Fibroblast of lung (primary cell): ENCODE measurements around the gene CD160. TPM values are rescaled to one million over a fixed set of nuclear protein-coding genes. Genes with fewer than 3 reads are reported as not detected.

Experiments
- DNase-seq, 2 donors: peaks; one replicate each; pipeline versions ENCODE4 v3.0.0 to v3.0.0-alpha.2; 2010; ENCODE audit warnings: low read depth in 2 of 2
- H2AFZ ChIP-seq: 2 replicates; pipeline ENCODE4 v1.5.1; 2012; ENCODE audit warnings: low read length, control low read depth, inconsistent platforms
- H3K27ac ChIP-seq: 2 replicates; pipeline ENCODE4 v1.5.1; 2011; ENCODE audit warnings: low read length, control low read depth; ENCODE audit not compliant: insufficient read depth
- H3K27me3 ChIP-seq: 2 replicates; pipeline ENCODE4 v1.5.1; 2011; ENCODE audit warnings: mild to moderate bottlenecking, low read length; ENCODE audit not compliant: control insufficient read depth, insufficient read depth
- H3K36me3 ChIP-seq: 2 replicates; pipeline ENCODE4 v1.5.1; 2011; ENCODE audit warnings: low read length; ENCODE audit not compliant: control insufficient read depth, insufficient read depth
- H3K4me1 ChIP-seq: 2 replicates; pipeline ENCODE4 v1.5.1; 2011; ENCODE audit warnings: low read length; ENCODE audit not compliant: control insufficient read depth, insufficient read depth; ENCODE audit errors: extremely low read depth
- H3K4me2 ChIP-seq: 2 replicates; pipeline ENCODE4 v1.5.1; 2011; ENCODE audit warnings: low read length, control low read depth; ENCODE audit not compliant: insufficient read depth; ENCODE audit errors: extremely low read depth
- H3K4me3 ChIP-seq, 4 experiments: fragments of 200-600 bp in 1 of 4; sonication (generic) in 1 of 4; replicated peaks in 1 of 4; 2 replicates each; pipeline ENCODE4 v1.5.1; 2011 to 2016; ENCODE audit warnings: low read length in 4 of 4, low read depth in 3 of 4, mild to moderate bottlenecking in 3 of 4, control low read depth in 2 of 4, inconsistent platforms in 1 of 4, mixed read lengths in 1 of 4; ENCODE audit not compliant: insufficient read depth in 1 of 4; ENCODE audit errors: control extremely low read depth in 1 of 4
- H3K79me2 ChIP-seq: 2 replicates; pipeline ENCODE4 v1.5.1; 2012; ENCODE audit warnings: mild to moderate bottlenecking, low read length, inconsistent platforms; ENCODE audit not compliant: control insufficient read depth, insufficient read depth
- H3K9ac ChIP-seq: 2 replicates; pipeline ENCODE4 v1.5.1; 2011; ENCODE audit warnings: mild to moderate bottlenecking, low read length, control low read depth; ENCODE audit not compliant: insufficient read depth
- H3K9me3 ChIP-seq: 2 replicates; pipeline ENCODE4 v1.5.1; 2012; ENCODE audit warnings: low read depth, low read length; ENCODE audit not compliant: control insufficient read depth, insufficient read depth
- H4K20me1 ChIP-seq: 2 replicates; pipeline ENCODE4 v1.5.1; 2011; ENCODE audit warnings: low read length; ENCODE audit not compliant: control insufficient read depth, insufficient read depth; ENCODE audit errors: extremely low read depth
- EZH2 ChIP-seq: IDR thresholded peaks from 2 replicates; pipeline ENCODE4 v1.5.1; 2012; ENCODE audit warnings: low read length, control low read depth, mild to moderate bottlenecking; ENCODE audit errors: missing control alignments
- polyA plus RNA-seq, 2 donors: library from polyadenylated mRNA; depleted of rRNA in 1 of 2; stranded (reverse) in 1 of 2; unstranded in 1 of 2; fragments of >200 nt; gene quantifications; 2 replicates each; pipeline ENCODE4 v1.2.1, GENCODE V29; 2011 to 2012; ENCODE audit warnings: missing spikeins in 1 of 2
- total RNA-seq: library from RNA; depleted of rRNA; stranded (reverse); fragments of >200 nt; gene quantifications from 2 replicates; pipeline ENCODE4 v1.2.1, GENCODE V29; 2014
- TF ChIP-seq, protein P1 (sequence below), 2 donors: IDR thresholded peaks in 1 of 2; conservative IDR thresholded peaks in 1 of 2; 1 replicate in 1 of 2; 2 replicates in 1 of 2; pipeline ENCODE4 v1.5.1; 2011 to 2012; ENCODE audit warnings: low read length in 2 of 2, control low read depth in 1 of 2, inconsistent platforms in 1 of 2, low read depth in 1 of 2, mild to moderate bottlenecking in 1 of 2

Gene CD160
- total and polyA plus RNA-seq, 2 donors (not counting 1 experiment from before 2014, with no cell fraction given), result not detected

- no peak overlapping the region for H3K9ac ChIP-seq
- H4K20me1 ChIP-seq, result no peaks in the 10 kb centered on the region
- no peak overlapping the region for H3K27ac ChIP-seq
- H3K79me2 ChIP-seq, result no peaks in the 10 kb centered on the region
- no peak for TF ChIP-seq EZH2
- TF ChIP-seq, protein P1, sequence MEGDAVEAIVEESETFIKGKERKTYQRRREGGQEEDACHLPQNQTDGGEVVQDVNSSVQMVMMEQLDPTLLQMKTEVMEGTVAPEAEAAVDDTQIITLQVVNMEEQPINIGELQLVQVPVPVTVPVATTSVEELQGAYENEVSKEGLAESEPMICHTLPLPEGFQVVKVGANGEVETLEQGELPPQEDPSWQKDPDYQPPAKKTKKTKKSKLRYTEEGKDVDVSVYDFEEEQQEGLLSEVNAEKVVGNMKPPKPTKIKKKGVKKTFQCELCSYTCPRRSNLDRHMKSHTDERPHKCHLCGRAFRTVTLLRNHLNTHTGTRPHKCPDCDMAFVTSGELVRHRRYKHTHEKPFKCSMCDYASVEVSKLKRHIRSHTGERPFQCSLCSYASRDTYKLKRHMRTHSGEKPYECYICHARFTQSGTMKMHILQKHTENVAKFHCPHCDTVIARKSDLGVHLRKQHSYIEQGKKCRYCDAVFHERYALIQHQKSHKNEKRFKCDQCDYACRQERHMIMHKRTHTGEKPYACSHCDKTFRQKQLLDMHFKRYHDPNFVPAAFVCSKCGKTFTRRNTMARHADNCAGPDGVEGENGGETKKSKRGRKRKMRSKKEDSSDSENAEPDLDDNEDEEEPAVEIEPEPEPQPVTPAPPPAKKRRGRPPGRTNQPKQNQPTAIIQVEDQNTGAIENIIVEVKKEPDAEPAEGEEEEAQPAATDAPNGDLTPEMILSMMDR (conservative IDR thresholded peaks at IDR 0.05 in 1 of 2, IDR thresholded peaks at IDR 0.05 in 1 of 2; ENCODE audit: low read depth in 1 of 2, low read length in 2 of 2), result no peak
- H3K4me1 ChIP-seq, result no peaks in the 10 kb centered on the region
- H2AFZ ChIP-seq, result no peak overlapping the region
- no peaks in the 10 kb centered on the region for H3K9me3 ChIP-seq
- no peaks in the 10 kb centered on the region for H3K36me3 ChIP-seq
- H3K27me3 ChIP-seq, result no peaks in the 10 kb centered on the region
- no peak overlapping the region for H3K4me2 ChIP-seq
- no peak for DNase-seq
- H3K4me3 ChIP-seq, result no peak overlapping the region
Measured at GRCh38 chr1:145702052-145702451, 17.2 kb upstream of the CD160 start.

DNA sequence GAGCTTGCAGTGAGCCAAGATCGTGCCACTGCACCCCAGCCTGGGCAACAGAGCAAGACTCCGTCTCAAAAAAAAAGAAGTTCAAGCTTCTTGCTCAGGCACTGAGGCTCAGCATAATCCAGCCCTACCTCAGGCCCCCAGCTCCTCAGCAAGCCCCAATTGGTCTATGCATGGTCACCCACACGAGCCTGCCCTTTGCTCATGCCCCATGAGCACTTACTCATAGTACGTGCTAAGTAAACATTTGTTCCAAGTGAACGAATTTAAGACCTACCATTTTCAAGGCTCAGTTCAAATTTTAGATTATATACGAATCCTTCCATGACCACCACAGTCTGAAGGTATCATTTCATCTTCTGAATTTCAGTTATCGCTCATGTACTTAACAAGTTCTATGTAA lies 16.5 kb upstream of the CD160 start:
- Histone ChIP-seq H3K4me1 (no peaks in the 10 kb centered on the region), H4K20me1 (no peaks in the 10 kb centered on the region), H3K4me2 (no peak overlapping the region), H3K27ac (no peak overlapping the region), H2AFZ (no peak overlapping the region), H3K4me3 (no peak overlapping the region), H3K27me3 (no peaks in the 10 kb centered on the region), H3K9ac (no peak overlapping the region), H3K9me3 (no peaks in the 10 kb centered on the region), H3K36me3 (no peaks in the 10 kb centered on the region), H3K79me2 (no peaks in the 10 kb centered on the region)
- DNase-seq, result no peak
- TF ChIP-seq EZH2, result no peak
- TF ChIP-seq, protein P1 (conservative IDR thresholded peaks at IDR 0.05 in 1 of 2, IDR thresholded peaks at IDR 0.05 in 1 of 2; ENCODE audit: low read depth in 1 of 2, low read length in 2 of 2), result no peak

GRCh38 chr1:145705622-145706021 lies 13.7 kb upstream of the CD160 start:
- Histone ChIP-seq H3K4me2 (no peak overlapping the region), H3K27ac (no peak overlapping the region), H3K4me3 (no peak overlapping the region), H3K27me3 (no peaks in the 10 kb centered on the region), H4K20me1 (no peaks in the 10 kb centered on the region), H3K79me2 (no peaks in the 10 kb centered on the region), H2AFZ (no peak overlapping the region), H3K9me3 (no peaks in the 10 kb centered on the region), H3K9ac (no peak overlapping the region), H3K4me1 (no peaks in the 10 kb centered on the region), H3K36me3 (no peaks in the 10 kb centered on the region)
- no peak for DNase-seq
- TF ChIP-seq EZH2, result no peak
- TF ChIP-seq, protein P1 (conservative IDR thresholded peaks at IDR 0.05 in 1 of 2, IDR thresholded peaks at IDR 0.05 in 1 of 2; ENCODE audit: low read depth in 1 of 2, low read length in 2 of 2), result no peak
